NT2/D1 (cell line): ENCODE results near the gene SLCO3A1.

Experiments
- YY1 ChIP-seq: IDR thresholded peaks from 2 replicates; pipeline ENCODE4 v1.6.1; 2011; ENCODE audit not compliant: insufficient read length, insufficient read depth
- ZNF274 ChIP-seq: IDR thresholded peaks from 2 replicates; pipeline ENCODE4 v1.6.1; 2011; ENCODE audit warnings: mild to moderate bottlenecking, low read depth, low read length

- TF ChIP-seq ZNF274, result no peak
- TF ChIP-seq YY1, result no peak
These were observed 160.9 kb downstream of the SLCO3A1 start for GRCh38 chr15:92014281-92015030.
